Cardiac muscle cell (in vitro differentiated cells and primary cell): ENCODE data around the gene EPB42. TPM values are rescaled to one million over a fixed set of nuclear protein-coding genes. Genes with fewer than 3 reads are reported as not detected.
"Not testable (repeated sequence)": the region's sequence is repeated elsewhere in the genome, so short reads cannot be mapped to it uniquely, and the experiment has no call there.

Experiments used
- DNase-seq, 2 donors: peaks; one replicate each; pipeline versions ENCODE4 v3.0.0 to v3.0.0-alpha.2; 2010 to 2017; ENCODE audit warnings: low read depth in 1 of 2, low spot score in 1 of 2
- H3K27ac ChIP-seq: fragments of 200-600 bp; sonication (generic); 2 replicates; pipeline ENCODE4 v1.5.1; 2016
- H3K27me3 ChIP-seq: fragments of 200-600 bp; sonication (generic); 2 replicates; pipeline ENCODE4 v1.6.0; 2016; ENCODE audit warnings: control low read depth
- H3K36me3 ChIP-seq: fragments of 200-600 bp; sonication (generic); 2 replicates; pipeline ENCODE4 v1.5.1; 2016; ENCODE audit warnings: control low read depth
- H3K4me1 ChIP-seq: fragments of 200-600 bp; sonication (generic); 2 replicates; pipeline ENCODE4 v1.8.1; 2017; ENCODE audit warnings: low read depth, mild to moderate bottlenecking, mixed run types
- H3K4me3 ChIP-seq: fragments of 200-600 bp; sonication (generic); 2 replicates; pipeline ENCODE4 v1.5.1; 2016; ENCODE audit warnings: mild to moderate bottlenecking
- H3K9me3 ChIP-seq: fragments of 200-600 bp; sonication (generic); 2 replicates; pipeline ENCODE4 v1.5.1; 2017; ENCODE audit warnings: low read depth, mild to moderate bottlenecking, control low read depth
- CTCF ChIP-seq: IDR thresholded peaks from 2 replicates; pipeline ENCODE4 v1.5.1; 2012; ENCODE audit warnings: low read depth, mild to moderate bottlenecking, low read length
- polyA plus RNA-seq: library from polyadenylated mRNA; unstranded; fragments of >200 nt; fragmentation: Nextera tagmentation; extraction: Ambion mirVana; gene quantifications from 2 replicates; pipeline ENCODE4 v1.2.1, GENCODE V29; 2016
- total RNA-seq: library from RNA; depleted of rRNA; stranded (reverse); fragments of >200 nt; gene quantifications from 2 replicates; pipeline ENCODE4 v1.2.3, GENCODE V29; 2016

The EPB42 gene
- total and polyA plus RNA-seq, 2 experiments from 2014 or later, result 0.12 to 0.94 TPM

GRCh38 chr15:43232289-43232874 is 11.6 kb upstream of the EPB42 start:
- Histone ChIP-seq H3K4me1 (no peaks in the 10 kb centered on the region), H3K9me3 (no peaks in the 10 kb centered on the region), H3K4me3 (no peak overlapping the region), H3K27ac (no peak overlapping the region), H3K36me3 (no peaks in the 10 kb centered on the region), H3K27me3 (no peaks in the 10 kb centered on the region)
- TF ChIP-seq CTCF, result no peak
- no peak for DNase-seq

- DNase-seq, result peak in 1 of 2 donors; percentile 44
- H3K27me3 ChIP-seq, result no peaks in the 10 kb centered on the region
These were observed 9.9 kb upstream of the EPB42 start for GRCh38 chr15:43230640-43231115.

GRCh38 chr15:43229977-43230376 is 9.2 kb upstream of the EPB42 start:
- TF ChIP-seq CTCF, result no peak
- H3K36me3 ChIP-seq, result no peaks in the 10 kb centered on the region
- no peaks in the 10 kb centered on the region for H3K4me1 ChIP-seq
- no peak overlapping the region for H3K4me3 ChIP-seq
- DNase-seq, result no peak
- H3K27ac ChIP-seq, result no peak overlapping the region
- H3K27me3 ChIP-seq, result no peaks in the 10 kb centered on the region
- H3K9me3 ChIP-seq, result no peaks in the 10 kb centered on the region

More at GRCh38 chr15:43230640-43231115, 9.9 kb upstream of the EPB42 start:
- no peak for TF ChIP-seq CTCF
- no peaks in the 10 kb centered on the region for H3K9me3 ChIP-seq
- no peak overlapping the region for H3K27ac ChIP-seq
- no peaks in the 10 kb centered on the region for H3K36me3 ChIP-seq
- H3K4me1 ChIP-seq, result no peaks in the 10 kb centered on the region
- no peak overlapping the region for H3K4me3 ChIP-seq

GRCh38 chr15:43226436-43227305 is 5.9 kb upstream of the EPB42 start:
- Histone ChIP-seq H3K4me1 (no peaks in the 10 kb centered on the region), H3K4me3 (no peak overlapping the region), H3K36me3 (no peaks in the 10 kb centered on the region), H3K27me3 (no peaks in the 10 kb centered on the region), H3K9me3 (no peaks in the 10 kb centered on the region), H3K27ac (no peak overlapping the region)
- no peak for TF ChIP-seq CTCF
- DNase-seq, result no peak

GRCh38 chr15:43225950-43226255 is 5.1 kb upstream of the EPB42 start:
- not testable (repeated sequence) for H3K36me3 ChIP-seq, H3K9me3 ChIP-seq, H3K27ac ChIP-seq, H3K4me3 ChIP-seq, DNase-seq, H3K27me3 ChIP-seq, H3K4me1 ChIP-seq
